GM12874 (cell line): ENCODE results near the gene GNB1L.

Source experiments
- TF ChIP-seq, protein P1 (sequence below): IDR thresholded peaks from 2 replicates; pipeline ENCODE4 v1.5.1; 2011; ENCODE audit warnings: low read depth, mild to moderate bottlenecking, control low read depth, low read length, moderate library complexity; ENCODE audit not compliant: insufficient read depth

Gene GNB1L

DNA sequence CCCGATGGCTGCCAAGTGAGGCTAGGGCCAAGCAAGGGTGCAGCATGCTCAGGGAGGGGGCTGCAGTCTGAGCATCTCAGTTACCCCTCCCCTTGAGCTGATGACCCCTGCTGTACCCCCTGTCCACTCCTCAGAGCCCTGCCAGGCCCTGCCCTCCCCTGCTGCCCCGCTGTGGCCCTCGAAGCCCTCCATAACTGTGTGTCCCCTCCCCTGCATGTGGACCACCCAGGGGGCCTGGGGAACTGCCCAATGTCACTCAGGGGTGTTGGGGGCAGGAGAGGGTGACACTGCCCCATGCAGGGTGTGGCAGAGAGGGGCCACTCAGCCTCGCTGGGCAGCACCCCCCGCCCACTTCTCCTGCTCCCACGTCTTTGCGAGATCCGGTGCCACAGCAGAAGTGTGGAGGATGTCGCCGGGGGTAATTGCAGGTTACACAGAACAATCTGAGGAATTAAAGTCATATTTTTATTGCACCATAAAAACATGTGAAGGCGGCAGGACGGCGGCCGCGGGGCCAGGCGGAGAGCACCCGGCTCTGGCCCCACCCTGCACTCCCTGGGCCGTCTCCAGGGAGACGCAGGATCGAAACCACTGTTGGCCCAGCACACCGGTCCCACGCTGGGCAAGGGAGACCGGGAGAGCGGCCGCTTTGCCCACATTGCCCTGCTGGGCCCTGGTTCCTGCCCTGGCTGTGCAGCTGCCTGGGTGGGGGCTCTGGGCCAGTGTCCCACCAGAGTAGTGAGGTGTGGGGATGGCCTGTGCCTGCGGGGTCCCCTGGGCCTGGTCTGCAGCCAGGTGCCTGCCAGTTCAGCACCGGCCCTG is 18.7 kb upstream of the GNB1L start:
- TF ChIP-seq, protein P1, sequence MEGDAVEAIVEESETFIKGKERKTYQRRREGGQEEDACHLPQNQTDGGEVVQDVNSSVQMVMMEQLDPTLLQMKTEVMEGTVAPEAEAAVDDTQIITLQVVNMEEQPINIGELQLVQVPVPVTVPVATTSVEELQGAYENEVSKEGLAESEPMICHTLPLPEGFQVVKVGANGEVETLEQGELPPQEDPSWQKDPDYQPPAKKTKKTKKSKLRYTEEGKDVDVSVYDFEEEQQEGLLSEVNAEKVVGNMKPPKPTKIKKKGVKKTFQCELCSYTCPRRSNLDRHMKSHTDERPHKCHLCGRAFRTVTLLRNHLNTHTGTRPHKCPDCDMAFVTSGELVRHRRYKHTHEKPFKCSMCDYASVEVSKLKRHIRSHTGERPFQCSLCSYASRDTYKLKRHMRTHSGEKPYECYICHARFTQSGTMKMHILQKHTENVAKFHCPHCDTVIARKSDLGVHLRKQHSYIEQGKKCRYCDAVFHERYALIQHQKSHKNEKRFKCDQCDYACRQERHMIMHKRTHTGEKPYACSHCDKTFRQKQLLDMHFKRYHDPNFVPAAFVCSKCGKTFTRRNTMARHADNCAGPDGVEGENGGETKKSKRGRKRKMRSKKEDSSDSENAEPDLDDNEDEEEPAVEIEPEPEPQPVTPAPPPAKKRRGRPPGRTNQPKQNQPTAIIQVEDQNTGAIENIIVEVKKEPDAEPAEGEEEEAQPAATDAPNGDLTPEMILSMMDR, result no peak

GRCh38 chr22:19872779-19873137 is 18.1 kb upstream of the GNB1L start:
- TF ChIP-seq, protein P1, result no peak

- TF ChIP-seq, protein P1, result no peak
Measured at GRCh38 chr22:19871845-19872778, 17.4 kb upstream of the GNB1L start.

DNA sequence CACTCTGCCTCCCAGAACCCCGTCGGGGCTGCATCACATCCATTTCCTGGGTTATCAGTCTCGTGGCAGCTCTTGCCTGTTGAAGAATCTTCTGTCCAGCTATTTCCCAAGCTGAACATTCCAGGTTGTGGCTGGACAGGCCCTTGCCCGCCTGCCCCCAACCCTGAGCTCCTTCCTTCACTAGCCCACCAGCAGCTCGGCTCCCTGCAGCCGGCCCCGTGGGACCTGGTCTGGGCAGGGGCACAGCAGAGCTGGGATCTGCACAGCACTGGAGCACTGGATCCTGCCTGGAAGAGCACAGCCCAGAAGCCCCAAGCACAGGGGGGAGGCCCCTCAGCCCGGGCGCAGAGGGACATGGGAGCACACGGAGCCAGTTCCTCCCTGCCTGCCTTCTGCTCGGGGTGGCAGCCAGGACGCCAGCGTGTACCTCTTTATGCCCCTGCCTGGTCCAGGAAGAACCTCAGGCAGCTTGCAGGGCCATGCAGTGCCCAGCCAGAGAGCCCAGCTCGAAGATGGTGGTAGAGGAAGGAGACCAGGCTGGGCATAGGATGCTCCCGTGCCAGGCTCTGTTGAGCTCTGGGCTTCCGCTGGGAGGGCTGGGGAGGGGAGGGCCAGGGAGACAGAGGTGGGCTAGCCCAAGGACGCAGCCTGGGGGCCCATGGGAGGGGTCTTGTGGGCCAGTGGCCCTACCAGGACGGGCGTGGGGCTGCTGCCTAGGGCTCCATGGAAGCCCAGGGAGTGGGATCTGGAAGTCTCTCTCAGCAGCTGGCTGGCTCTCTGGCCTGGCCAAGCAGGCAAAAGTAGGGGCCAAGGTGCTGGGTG is 16.6 kb upstream of the GNB1L start:
- TF ChIP-seq, protein P1, result no peak

DNA sequence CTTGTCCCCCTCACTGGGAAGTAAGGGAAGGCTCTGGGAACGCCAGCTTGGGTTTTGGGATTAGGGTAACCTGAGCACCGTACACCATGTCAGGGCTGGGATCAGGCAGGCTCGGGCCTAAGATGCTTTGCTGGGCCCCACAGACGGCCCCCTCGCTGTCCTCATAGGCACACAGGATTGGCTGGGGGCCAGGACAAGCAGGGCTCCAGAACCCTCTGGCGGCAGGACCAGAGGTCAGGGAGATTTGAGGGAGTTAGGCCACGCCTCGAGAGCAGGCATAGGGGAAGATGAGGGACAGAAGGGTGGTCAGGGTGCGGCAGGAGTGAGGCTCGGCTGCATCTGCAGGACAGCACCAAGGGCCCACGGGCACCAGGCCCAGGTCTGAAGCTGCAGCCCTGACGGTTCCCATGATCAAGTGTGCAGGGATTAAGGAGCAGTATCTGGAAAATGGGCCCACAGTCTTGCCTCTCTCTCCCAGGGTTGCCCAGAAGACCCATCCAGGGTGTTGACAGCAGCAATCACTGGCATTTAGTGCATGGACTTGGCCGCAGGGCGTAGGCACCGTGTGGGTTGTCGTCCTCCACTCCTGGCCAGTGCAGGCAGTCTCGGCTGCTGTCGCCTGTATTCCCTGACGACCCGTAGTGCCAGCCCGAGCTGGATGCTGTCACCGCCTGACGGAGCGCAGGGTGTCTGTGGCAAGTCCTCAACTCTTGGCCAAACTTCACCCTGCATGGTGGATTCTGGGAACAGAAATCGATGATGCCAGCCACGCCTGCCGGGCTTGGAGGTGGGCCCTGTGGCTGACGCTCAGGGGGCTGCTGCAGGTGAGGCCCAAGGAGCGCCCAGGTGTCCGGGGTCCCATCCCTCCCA is 15.7 kb upstream of the GNB1L start:
- TF ChIP-seq, protein P1, result no peak

DNA sequence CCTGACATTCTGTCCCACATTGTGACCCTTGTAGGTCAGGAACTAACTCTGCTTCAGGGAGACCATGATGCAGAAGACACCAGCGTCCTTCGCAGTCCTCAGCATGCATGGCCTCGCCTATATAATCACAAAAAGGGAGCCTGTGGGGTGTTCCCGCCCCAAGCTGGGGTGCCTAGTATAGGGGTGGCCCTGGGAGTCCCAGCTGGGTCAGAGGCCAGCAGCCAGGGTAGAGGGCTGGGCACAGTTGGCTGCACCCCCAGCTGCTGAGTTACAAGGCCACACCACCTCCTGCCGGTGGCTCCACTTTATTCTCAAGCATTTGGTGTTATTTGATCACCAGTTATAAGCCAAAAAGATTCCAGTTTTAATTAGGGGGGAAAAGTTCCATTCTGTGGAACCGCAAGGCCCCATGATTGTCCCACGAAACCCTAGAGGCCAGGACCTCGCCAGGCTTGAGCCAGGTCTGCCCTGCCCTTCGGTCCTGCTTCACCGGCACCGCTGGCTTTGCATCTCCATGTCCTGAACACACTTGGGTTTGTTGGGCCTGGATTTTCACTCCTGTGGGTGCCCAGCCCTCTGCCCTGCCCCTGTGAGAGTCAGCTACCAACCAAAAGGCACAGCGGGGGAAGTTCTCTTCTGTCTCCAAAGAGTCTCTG is 15.0 kb upstream of the GNB1L start:
- TF ChIP-seq, protein P1, result no peak
